Measurements from ENCODE around the gene ARHGDIB.

Gene ARHGDIB

DNA sequence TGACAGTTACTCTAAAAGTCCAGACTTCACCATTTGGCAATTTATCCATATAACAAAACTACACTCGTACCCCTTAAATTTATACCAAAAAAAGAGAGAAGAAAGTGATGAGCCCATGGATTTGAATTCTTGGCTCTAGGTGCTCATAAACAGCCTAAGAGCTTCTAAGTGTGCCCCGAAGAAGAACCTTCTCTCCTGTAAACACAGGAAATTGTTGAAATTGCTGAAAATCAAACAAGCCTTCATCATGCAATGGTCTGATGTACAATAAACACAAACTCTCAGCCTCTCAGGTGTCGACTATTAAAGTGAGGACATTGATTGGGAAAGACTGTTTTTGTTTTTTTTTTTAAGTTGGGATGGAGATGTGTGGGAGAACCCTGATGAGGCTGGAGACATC, 33.2 kb upstream of the ARHGDIB start:
- H3K9ac ChIP-seq (ENCODE audit: low read depth, low read length), result no peak overlapping the region
- no peaks in the 10 kb centered on the region for H3K27me3 ChIP-seq (ENCODE audit: control insufficient read depth, insufficient read depth, low read length)
- H3K9me3 ChIP-seq (ENCODE audit: control insufficient read depth, insufficient read depth, low read length), result no peaks in the 10 kb centered on the region
- no peaks in the 10 kb centered on the region for H3K36me3 ChIP-seq (ENCODE audit: control insufficient read depth, insufficient read depth, low read length)
- H3K4me1 ChIP-seq (ENCODE audit: control insufficient read depth, insufficient read depth, low read length), result no peaks in the 10 kb centered on the region
- H3K4me3 ChIP-seq (ENCODE audit: low read depth, low read length), result no peak overlapping the region

DNA sequence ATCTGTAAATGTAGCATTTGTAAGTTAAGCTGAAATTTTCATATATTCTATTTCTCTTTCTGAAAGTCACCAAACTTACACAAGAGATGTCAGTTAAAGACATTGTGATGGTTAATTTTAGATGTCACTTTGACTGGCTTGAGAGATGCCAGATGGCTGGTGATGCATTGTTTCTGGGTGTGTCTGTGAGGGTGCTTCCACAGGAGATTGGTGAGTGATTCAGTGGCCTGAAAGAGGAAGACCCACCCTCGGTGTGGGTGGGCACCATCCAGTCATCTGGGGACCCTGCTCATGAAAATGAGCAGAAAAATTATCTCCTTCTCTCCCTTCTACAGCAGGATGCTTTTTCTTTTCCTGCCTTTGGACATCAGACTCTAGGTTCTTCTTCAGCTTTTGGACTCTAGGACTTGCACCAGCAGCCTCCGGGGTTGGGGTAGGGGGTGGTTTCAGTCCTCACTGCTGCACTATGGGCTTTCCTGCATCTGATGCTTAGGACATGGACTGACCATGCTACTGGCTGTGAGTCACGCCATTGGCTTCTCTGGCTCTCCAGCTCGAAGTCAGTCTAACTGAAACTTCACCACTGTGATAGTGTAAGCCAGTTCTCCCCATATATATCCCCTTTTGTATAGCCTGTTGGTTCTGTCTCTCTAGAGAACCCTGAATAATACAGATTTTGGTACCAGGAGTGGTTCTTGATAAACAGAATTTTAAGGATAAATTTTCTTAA, 32.3 kb upstream of the ARHGDIB start:
- Histone ChIP-seq H3K9me3 (ENCODE audit: control insufficient read depth, insufficient read depth, low read length) (no peaks in the 10 kb centered on the region), H3K4me1 (ENCODE audit: control insufficient read depth, insufficient read depth, low read length) (no peaks in the 10 kb centered on the region), H3K27me3 (ENCODE audit: control insufficient read depth, insufficient read depth, low read length) (no peaks in the 10 kb centered on the region), H3K36me3 (ENCODE audit: control insufficient read depth, insufficient read depth, low read length) (no peaks in the 10 kb centered on the region), H3K4me3 (ENCODE audit: low read depth, low read length) (no peak overlapping the region), H3K9ac (ENCODE audit: low read depth, low read length) (no peak overlapping the region)

DNA sequence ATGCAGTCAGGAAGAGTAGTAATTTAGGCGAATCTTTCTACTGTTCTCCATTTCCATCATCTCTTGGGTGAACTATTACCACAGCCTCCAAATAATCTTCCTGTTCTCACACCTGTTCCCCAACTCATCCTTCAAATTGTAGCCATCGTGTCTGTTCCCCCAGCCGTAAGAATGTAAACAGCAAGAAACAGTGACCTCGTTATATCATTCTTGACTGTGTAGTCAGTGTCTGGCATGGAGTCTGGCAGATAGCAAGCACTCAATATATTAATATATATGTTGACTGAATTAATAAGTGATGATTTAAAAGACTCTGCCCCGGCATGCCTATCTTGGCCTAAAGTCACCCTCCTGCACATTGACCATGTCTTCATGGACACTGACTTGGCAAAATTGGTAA, 31.7 kb upstream of the ARHGDIB start:
- Histone ChIP-seq H3K9ac (ENCODE audit: low read depth, low read length) (no peak overlapping the region), H3K9me3 (ENCODE audit: control insufficient read depth, insufficient read depth, low read length) (no peaks in the 10 kb centered on the region), H3K27me3 (ENCODE audit: control insufficient read depth, insufficient read depth, low read length) (no peaks in the 10 kb centered on the region), H3K4me3 (ENCODE audit: low read depth, low read length) (no peak overlapping the region), H3K4me1 (ENCODE audit: control insufficient read depth, insufficient read depth, low read length) (no peaks in the 10 kb centered on the region), H3K36me3 (ENCODE audit: control insufficient read depth, insufficient read depth, low read length) (no peaks in the 10 kb centered on the region)

DNA sequence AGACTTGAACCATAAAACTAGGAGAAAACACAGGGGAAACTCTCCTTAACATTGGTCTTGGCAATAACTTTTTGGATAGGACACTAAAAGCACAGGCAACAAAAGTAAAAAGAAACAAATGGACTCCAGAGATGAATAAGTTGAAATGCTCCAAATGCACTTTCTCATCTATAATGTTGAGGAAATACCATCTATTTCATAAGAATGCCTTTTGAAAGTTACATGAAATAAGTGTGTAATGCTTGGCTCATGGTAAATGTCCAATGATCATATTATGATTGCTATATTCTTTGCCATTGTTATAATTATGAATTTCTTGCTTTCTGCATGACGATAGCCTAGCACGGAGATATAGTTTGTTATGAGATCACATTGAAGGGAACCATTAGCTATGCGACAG, 31.3 kb upstream of the ARHGDIB start:
- no peaks in the 10 kb centered on the region for H3K4me1 ChIP-seq (ENCODE audit: control insufficient read depth, insufficient read depth, low read length)
- no peak overlapping the region for H3K9ac ChIP-seq (ENCODE audit: low read depth, low read length)
- no peak overlapping the region for H3K4me3 ChIP-seq (ENCODE audit: low read depth, low read length)
- no peaks in the 10 kb centered on the region for H3K27me3 ChIP-seq (ENCODE audit: control insufficient read depth, insufficient read depth, low read length)
- no peaks in the 10 kb centered on the region for H3K36me3 ChIP-seq (ENCODE audit: control insufficient read depth, insufficient read depth, low read length)
- no peaks in the 10 kb centered on the region for H3K9me3 ChIP-seq (ENCODE audit: control insufficient read depth, insufficient read depth, low read length)

DNA sequence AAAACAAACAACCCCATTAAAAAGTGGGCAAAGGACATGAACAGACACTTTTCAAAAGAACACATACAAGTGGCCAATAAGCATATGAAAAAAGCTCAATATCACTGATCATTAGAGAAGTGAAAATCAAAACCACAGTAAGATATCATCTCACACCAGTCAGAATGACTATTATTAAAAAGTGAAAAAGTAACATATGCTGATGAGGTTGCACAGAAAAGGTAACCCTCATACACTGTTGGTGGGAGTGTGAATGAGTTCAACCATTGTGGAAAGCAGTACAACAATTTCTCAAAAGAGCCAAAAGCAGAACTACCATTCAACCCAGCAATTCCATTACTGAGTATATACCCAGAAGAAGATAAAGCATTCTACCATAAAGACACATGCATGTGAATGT, 29.7 kb upstream of the ARHGDIB start:
- no peak overlapping the region for H3K4me3 ChIP-seq (ENCODE audit: low read depth, low read length)
- H3K9ac ChIP-seq (ENCODE audit: low read depth, low read length), result no peak overlapping the region
- no peaks in the 10 kb centered on the region for H3K36me3 ChIP-seq (ENCODE audit: control insufficient read depth, insufficient read depth, low read length)
- no peaks in the 10 kb centered on the region for H3K4me1 ChIP-seq (ENCODE audit: control insufficient read depth, insufficient read depth, low read length)
- H3K9me3 ChIP-seq (ENCODE audit: control insufficient read depth, insufficient read depth, low read length), result no peaks in the 10 kb centered on the region
- no peaks in the 10 kb centered on the region for H3K27me3 ChIP-seq (ENCODE audit: control insufficient read depth, insufficient read depth, low read length)

DNA sequence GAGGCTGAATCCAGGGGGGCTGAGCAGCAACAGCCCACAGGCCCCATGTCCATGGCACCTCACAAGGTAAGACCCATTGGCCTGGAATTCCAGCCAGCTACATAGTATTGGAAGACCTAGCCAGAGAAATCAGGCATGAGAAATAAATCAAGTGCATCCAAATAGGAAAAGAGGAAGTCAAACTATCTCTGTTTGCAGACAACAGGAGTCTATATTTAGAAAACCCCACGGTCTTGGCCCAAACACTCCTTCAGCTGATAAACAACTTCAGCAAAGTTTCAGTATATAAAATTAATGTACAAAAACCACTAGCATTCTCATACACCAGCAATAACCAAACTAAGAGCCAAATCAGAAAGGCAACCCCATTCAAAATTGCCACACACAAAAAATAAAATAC, 28.4 kb upstream of the ARHGDIB start:
- no peak overlapping the region for H3K4me3 ChIP-seq (ENCODE audit: low read depth, low read length)
- H3K36me3 ChIP-seq (ENCODE audit: control insufficient read depth, insufficient read depth, low read length), result no peaks in the 10 kb centered on the region
- no peaks in the 10 kb centered on the region for H3K27me3 ChIP-seq (ENCODE audit: control insufficient read depth, insufficient read depth, low read length)
- H3K9ac ChIP-seq (ENCODE audit: low read depth, low read length), result no peak overlapping the region
- H3K9me3 ChIP-seq (ENCODE audit: control insufficient read depth, insufficient read depth, low read length), result no peaks in the 10 kb centered on the region
- no peaks in the 10 kb centered on the region for H3K4me1 ChIP-seq (ENCODE audit: control insufficient read depth, insufficient read depth, low read length)

DNA sequence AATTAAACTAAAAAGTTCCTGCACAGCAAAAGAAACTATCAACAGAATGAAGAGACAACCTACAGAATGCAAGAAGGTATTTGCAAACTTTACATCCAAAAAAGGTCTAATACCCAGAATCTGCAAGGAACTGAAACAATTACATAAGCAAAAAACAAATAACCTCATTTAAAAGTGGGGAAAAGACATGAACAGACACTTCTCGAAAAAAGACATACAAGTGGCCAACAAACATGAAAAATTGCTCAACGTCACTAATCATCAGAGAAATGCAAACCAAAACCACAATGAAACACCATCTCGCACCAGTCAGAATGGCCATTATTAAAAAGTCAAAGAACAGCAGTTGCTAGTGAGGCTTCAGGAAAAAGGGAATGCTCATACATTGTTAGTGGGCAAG, 26.6 kb upstream of the ARHGDIB start:
- Histone ChIP-seq H3K9ac (ENCODE audit: low read depth, low read length) (no peak overlapping the region), H3K27me3 (ENCODE audit: control insufficient read depth, insufficient read depth, low read length) (no peaks in the 10 kb centered on the region), H3K9me3 (ENCODE audit: control insufficient read depth, insufficient read depth, low read length) (no peaks in the 10 kb centered on the region), H3K4me1 (ENCODE audit: control insufficient read depth, insufficient read depth, low read length) (no peaks in the 10 kb centered on the region), H3K4me3 (ENCODE audit: low read depth, low read length) (no peak overlapping the region), H3K36me3 (ENCODE audit: control insufficient read depth, insufficient read depth, low read length) (no peaks in the 10 kb centered on the region)

DNA sequence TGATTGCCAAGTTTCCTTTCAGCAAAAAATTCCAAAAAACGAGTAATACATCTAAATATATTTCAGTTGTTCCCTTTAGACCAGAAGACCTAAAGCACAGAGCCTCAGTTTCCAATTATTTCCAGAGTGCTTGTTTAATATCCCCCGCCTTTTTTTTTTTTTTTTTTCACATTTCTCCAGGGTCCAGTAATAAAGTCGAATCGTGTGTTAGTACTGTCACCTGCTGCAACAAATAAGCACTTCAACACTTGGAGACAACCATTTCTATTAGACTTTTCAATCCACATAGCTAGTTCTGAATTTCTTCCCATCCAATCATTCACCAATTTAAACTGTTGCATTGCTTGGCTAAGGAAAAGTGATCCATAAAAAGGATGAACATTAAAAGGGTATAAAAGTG, 25.0 kb upstream of the ARHGDIB start:
- no peaks in the 10 kb centered on the region for H3K9me3 ChIP-seq (ENCODE audit: control insufficient read depth, insufficient read depth, low read length)
- H3K36me3 ChIP-seq (ENCODE audit: control insufficient read depth, insufficient read depth, low read length), result no peaks in the 10 kb centered on the region
- no peaks in the 10 kb centered on the region for H3K27me3 ChIP-seq (ENCODE audit: control insufficient read depth, insufficient read depth, low read length)
- H3K4me3 ChIP-seq (ENCODE audit: low read depth, low read length), result no peak overlapping the region
- H3K9ac ChIP-seq (ENCODE audit: low read depth, low read length), result no peak overlapping the region
- no peaks in the 10 kb centered on the region for H3K4me1 ChIP-seq (ENCODE audit: control insufficient read depth, insufficient read depth, low read length)

DNA sequence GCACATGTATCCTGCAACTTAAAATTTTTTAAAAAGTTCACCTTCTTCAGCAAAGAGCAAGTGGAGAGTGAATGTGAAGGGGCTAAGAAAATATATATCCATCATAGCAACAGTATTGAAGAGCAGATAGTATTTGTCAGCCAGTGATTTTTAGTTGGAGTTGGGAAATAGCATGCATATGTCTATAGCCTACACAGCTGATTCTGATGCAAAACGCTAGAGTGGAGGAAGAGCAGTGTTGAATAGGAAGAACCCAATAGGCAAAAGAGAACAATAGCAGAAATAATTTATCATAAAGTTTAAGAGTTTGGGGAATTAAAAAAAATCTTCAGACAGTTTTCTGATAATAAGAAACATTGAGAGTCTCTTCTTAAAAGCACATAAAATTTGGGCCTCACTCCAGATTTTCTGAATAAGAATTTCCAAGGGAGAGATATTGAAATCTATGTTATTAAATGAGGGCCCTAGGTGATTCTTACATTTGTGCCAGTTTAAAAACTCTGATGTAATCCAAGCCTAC, 23.4 kb upstream of the ARHGDIB start:
- no peaks in the 10 kb centered on the region for H3K27me3 ChIP-seq (ENCODE audit: control insufficient read depth, insufficient read depth, low read length)
- no peak overlapping the region for H3K4me3 ChIP-seq (ENCODE audit: low read depth, low read length)
- H3K9me3 ChIP-seq (ENCODE audit: control insufficient read depth, insufficient read depth, low read length), result no peaks in the 10 kb centered on the region
- no peak overlapping the region for H3K9ac ChIP-seq (ENCODE audit: low read depth, low read length)
- no peaks in the 10 kb centered on the region for H3K4me1 ChIP-seq (ENCODE audit: control insufficient read depth, insufficient read depth, low read length)
- H3K36me3 ChIP-seq (ENCODE audit: control insufficient read depth, insufficient read depth, low read length), result no peaks in the 10 kb centered on the region

DNA sequence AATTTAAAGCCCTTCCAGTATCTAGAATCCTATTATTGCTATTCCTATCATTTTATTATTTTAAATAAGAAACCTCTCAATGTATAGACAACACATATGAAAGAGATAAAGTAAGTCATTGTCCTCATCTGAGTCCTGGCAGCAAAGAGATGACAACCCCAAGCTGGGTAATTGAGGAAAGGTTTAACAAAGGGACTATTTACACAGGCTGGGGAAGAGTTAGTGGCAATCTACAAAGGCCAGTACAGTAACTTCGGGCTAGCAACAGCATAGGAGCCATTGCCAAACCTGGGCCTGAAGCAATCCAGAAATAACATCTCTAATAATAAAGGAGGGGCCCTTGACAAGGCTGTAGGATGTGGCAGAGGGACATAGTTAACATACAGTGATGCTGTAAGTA, 22.6 kb upstream of the ARHGDIB start:
- H3K4me3 ChIP-seq (ENCODE audit: low read depth, low read length), result no peak overlapping the region
- no peaks in the 10 kb centered on the region for H3K4me1 ChIP-seq (ENCODE audit: control insufficient read depth, insufficient read depth, low read length)
- H3K9me3 ChIP-seq (ENCODE audit: control insufficient read depth, insufficient read depth, low read length), result no peaks in the 10 kb centered on the region
- H3K9ac ChIP-seq (ENCODE audit: low read depth, low read length), result no peak overlapping the region
- no peaks in the 10 kb centered on the region for H3K27me3 ChIP-seq (ENCODE audit: control insufficient read depth, insufficient read depth, low read length)
- H3K36me3 ChIP-seq (ENCODE audit: control insufficient read depth, insufficient read depth, low read length), result no peaks in the 10 kb centered on the region

DNA sequence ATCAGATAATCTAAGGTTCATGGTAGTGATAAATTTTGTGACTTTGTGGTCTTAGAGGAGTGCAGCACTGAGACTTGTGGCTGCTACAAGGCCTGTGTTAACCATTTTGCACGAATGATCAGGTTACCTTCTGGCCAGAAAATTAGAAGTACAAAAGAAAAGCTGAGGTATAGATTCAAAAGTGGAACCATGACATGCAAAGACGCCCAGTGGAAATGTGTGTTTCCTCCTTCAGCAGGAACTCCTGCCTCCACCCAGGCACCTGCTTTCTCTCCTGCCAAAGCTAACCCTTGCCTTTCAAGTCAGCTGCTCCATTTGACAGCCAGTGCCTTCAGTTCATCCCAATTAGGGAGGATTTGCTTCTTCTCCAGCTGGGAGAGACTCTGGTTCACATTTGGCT, 21.6 kb upstream of the ARHGDIB start:
- H3K4me3 ChIP-seq (ENCODE audit: low read depth, low read length), result no peak overlapping the region
- H3K27me3 ChIP-seq (ENCODE audit: control insufficient read depth, insufficient read depth, low read length), result no peaks in the 10 kb centered on the region
- no peaks in the 10 kb centered on the region for H3K36me3 ChIP-seq (ENCODE audit: control insufficient read depth, insufficient read depth, low read length)
- H3K4me1 ChIP-seq (ENCODE audit: control insufficient read depth, insufficient read depth, low read length), result no peaks in the 10 kb centered on the region
- no peaks in the 10 kb centered on the region for H3K9me3 ChIP-seq (ENCODE audit: control insufficient read depth, insufficient read depth, low read length)
- no peak overlapping the region for H3K9ac ChIP-seq (ENCODE audit: low read depth, low read length)

DNA sequence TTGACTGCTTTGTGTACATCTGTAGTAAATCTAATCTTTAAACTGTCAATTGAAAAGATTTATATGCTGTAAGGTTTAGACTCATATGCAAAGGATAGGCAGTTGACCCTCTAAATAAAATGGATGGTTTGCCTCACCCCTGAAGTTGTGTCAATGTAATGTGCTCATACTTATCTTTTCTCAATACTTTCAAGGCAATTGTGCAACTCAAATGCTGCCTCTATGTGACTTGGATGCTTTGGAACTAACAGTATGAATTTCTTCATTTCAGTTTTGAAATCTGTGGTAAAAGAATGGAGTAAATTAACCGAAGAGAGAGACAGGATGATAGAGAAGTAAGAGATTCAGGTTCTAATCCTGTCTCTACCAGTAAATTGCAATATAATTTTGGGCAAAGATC, 21.2 kb upstream of the ARHGDIB start:
- H3K36me3 ChIP-seq (ENCODE audit: control insufficient read depth, insufficient read depth, low read length), result no peaks in the 10 kb centered on the region
- no peaks in the 10 kb centered on the region for H3K27me3 ChIP-seq (ENCODE audit: control insufficient read depth, insufficient read depth, low read length)
- H3K4me3 ChIP-seq (ENCODE audit: low read depth, low read length), result no peak overlapping the region
- H3K9me3 ChIP-seq (ENCODE audit: control insufficient read depth, insufficient read depth, low read length), result no peaks in the 10 kb centered on the region
- H3K9ac ChIP-seq (ENCODE audit: low read depth, low read length), result no peak overlapping the region
- H3K4me1 ChIP-seq (ENCODE audit: control insufficient read depth, insufficient read depth, low read length), result no peaks in the 10 kb centered on the region

Data from iPS-15b (cell line).